AG04449 (cell line): ENCODE results near the gene WDFY4.

Experiments used
- CTCF ChIA-PET: fragments of 350-600 bp; formaldehyde crosslinking; extraction: SDS; loops from one replicate; lab custom pipeline; 2021; ENCODE audit warnings: antibody characterized with exemption; lab: Yijun Ruan, JAX
- POLR2A ChIA-PET: fragments of 400-600, 350-600 bp; formaldehyde crosslinking; extraction: SDS; loops from one replicate; lab custom pipeline; 2020; ENCODE audit warnings: antibody characterized with exemption, inconsistent platforms; lab: Yijun Ruan, JAX
- DNase-seq: peaks from one replicate; pipeline ENCODE4 v3.0.0-alpha.2; 2010; ENCODE audit warnings: low read depth, low spot score
- H3K4me3 ChIP-seq: 2 replicates; pipeline ENCODE4 v1.5.1; 2011; ENCODE audit warnings: low read depth, mild to moderate bottlenecking, control low read depth, low read length
- TF ChIP-seq, protein P1 (sequence below): IDR thresholded peaks from one replicate; pipeline ENCODE4 v1.5.1; 2011; ENCODE audit warnings: mild to moderate bottlenecking, moderate library complexity, low read length, control low read depth, inconsistent platforms; ENCODE audit not compliant: insufficient read depth; ENCODE audit errors: missing control alignments

WDFY4 gene

GRCh38 chr10:48737886-48738285 is 53.2 kb downstream of the WDFY4 start:
- H3K4me3 ChIP-seq: no peak overlapping the region
- DNase-seq: no peak
- ChIA-PET CTCF (no interaction called here), POLR2A (no interaction called here)
- TF ChIP-seq, protein P1, sequence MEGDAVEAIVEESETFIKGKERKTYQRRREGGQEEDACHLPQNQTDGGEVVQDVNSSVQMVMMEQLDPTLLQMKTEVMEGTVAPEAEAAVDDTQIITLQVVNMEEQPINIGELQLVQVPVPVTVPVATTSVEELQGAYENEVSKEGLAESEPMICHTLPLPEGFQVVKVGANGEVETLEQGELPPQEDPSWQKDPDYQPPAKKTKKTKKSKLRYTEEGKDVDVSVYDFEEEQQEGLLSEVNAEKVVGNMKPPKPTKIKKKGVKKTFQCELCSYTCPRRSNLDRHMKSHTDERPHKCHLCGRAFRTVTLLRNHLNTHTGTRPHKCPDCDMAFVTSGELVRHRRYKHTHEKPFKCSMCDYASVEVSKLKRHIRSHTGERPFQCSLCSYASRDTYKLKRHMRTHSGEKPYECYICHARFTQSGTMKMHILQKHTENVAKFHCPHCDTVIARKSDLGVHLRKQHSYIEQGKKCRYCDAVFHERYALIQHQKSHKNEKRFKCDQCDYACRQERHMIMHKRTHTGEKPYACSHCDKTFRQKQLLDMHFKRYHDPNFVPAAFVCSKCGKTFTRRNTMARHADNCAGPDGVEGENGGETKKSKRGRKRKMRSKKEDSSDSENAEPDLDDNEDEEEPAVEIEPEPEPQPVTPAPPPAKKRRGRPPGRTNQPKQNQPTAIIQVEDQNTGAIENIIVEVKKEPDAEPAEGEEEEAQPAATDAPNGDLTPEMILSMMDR: no peak

DNA sequence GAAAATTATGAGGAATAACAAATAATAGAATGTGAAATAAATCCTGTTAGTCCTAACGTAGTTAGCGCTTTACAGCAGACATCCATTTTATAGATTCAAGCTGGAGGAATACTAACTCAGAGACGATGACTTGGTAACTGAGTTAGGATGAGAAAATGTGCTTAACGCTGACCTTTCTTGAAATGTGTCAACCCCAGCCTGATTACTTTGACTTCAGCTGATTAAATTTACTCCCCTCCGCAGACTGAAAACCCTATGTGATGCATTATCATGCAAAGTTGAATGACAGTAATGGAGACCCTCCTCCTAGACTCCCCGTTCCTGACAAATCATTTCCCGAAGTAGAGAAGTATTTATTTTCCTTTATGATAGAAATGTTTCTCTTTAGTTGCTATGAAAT is 54.5 kb downstream of the WDFY4 start:
- ChIA-PET POLR2A (no interaction called here), CTCF (no interaction called here)
- no peak overlapping the region for H3K4me3 ChIP-seq
- TF ChIP-seq, protein P1: no peak
- no peak for DNase-seq

DNA sequence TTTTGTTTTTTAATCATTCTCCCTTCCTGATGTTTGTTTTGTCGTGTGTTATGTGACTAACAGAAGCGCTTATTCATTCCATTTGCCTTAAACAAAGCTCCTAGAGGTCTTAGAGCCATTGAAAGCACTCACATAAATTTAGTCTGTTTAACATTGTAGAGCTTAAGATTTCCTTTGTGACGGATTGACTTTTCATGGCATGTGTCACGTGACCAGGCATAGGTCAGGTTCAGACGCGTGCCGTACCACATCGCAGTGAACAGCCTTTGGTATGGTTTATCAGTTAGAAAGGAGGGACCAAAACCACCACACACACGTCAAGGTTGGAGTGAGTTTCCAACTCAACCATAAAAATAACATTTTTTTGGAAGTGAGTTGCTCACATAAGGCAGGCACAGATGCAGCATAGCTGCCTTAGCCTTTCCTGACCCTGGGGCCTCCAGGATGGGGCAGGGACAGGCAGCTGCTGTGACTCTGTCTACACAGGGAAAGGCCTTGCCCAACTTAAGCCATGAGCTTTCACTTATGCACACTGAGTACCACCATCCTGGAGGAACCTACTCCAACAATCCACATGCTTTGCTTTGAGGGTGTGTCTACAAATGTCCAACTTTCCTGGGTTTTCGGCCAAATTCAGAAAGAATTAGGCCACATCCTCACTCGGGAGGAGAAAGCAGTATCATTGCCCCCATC is 55.5 kb downstream of the WDFY4 start:
- ChIA-PET CTCF (no interaction called here), POLR2A (no interaction called here)
- no peak for DNase-seq
- no peak overlapping the region for H3K4me3 ChIP-seq
- TF ChIP-seq, protein P1: no peak

DNA sequence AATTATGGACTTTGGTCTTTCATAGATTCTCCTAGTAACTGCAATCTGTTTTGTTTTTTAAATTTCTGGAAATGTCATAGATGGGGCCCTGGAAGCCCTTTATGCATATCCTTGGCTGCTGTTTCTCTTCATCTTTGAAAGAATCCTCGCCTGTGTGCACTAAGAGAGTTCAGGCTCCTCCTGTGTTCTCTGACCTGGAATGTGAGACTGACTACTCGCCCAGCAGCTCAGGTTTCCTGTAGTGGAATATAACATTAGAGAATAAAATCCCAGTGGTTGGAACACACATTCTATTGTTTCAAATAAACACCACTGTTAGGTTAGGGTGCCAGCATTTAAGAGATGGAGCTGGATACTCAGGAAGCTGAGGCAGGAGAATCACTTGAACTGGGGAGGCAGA is 56.3 kb downstream of the WDFY4 start:
- ChIA-PET POLR2A (interaction anchor here (0.7 kb wide), 1 partner anchor 51 kb away, joined by 3 read pairs; no protein-coding TSS in a partner anchor), CTCF (no interaction called here)
- DNase-seq: no peak
- H3K4me3 ChIP-seq: no peak overlapping the region
- TF ChIP-seq, protein P1: no peak

GRCh38 chr10:48742891-48743860 is 58.5 kb downstream of the WDFY4 start:
- TF ChIP-seq, protein P1: no peak
- no peak for DNase-seq
- no peak overlapping the region for H3K4me3 ChIP-seq
- ChIA-PET POLR2A (no interaction called here), CTCF (no interaction called here)

GRCh38 chr10:48744587-48744986 is 59.9 kb downstream of the WDFY4 start:
- TF ChIP-seq, protein P1: no peak
- CTCF ChIA-PET: no interaction called here
- H3K4me3 ChIP-seq: no peak overlapping the region
- POLR2A ChIA-PET: no interaction called here
- DNase-seq: no peak
